MCF 10A (cell line): ENCODE results near the gene UVSSA. TPM values are rescaled to one million over a fixed set of nuclear protein-coding genes. Genes with fewer than 3 reads are reported as not detected.

Experiments
- BruUV-seq: library from RNA; stranded (reverse); fragments of 400-500 nt; replicated peaks from 2 replicates; lab custom pipeline; 2021; lab: Mats Ljungman, UMichigan
- CTCF ChIA-PET: fragments of 300-600 bp; sonication (Branson Sonifier 250); formaldehyde crosslinking; extraction: SDS; loops from one replicate; lab custom pipeline; 2021; ENCODE audit warnings: antibody characterized with exemption, inconsistent platforms; lab: Yijun Ruan, JAX
- POLR2A ChIA-PET: fragments of 300-600, 350-650 bp; sonication (Branson Sonifier 250); formaldehyde crosslinking; extraction: SDS; loops from one replicate; lab custom pipeline; 2020; ENCODE audit warnings: antibody characterized with exemption, inconsistent platforms; lab: Yijun Ruan, JAX
- DNase-seq: peaks from one replicate; pipeline ENCODE4 v3.0.0-alpha.2; 2018; ENCODE audit not compliant: unreplicated experiment
- H3K27ac Mint-ChIP-seq: one replicate; pipeline ENCODE4 v1.8.0; 2022; ENCODE audit warnings: mild to moderate bottlenecking, low read depth, mixed read lengths; ENCODE audit not compliant: unreplicated experiment
- H3K27me3 Mint-ChIP-seq: one replicate; pipeline ENCODE4 v1.8.0; 2022; ENCODE audit warnings: mixed read lengths; ENCODE audit not compliant: insufficient read depth, unreplicated experiment
- H3K36me3 Mint-ChIP-seq: one replicate; pipeline ENCODE4 v1.8.0; 2022; ENCODE audit warnings: mild to moderate bottlenecking, moderate library complexity, mixed read lengths; ENCODE audit not compliant: insufficient read depth, unreplicated experiment
- H3K4me1 Mint-ChIP-seq: one replicate; pipeline ENCODE4 v1.8.0; 2022; ENCODE audit warnings: mixed read lengths; ENCODE audit not compliant: insufficient read depth, unreplicated experiment
- H3K4me3 Mint-ChIP-seq: one replicate; pipeline ENCODE4 v1.8.0; 2022; ENCODE audit warnings: mild to moderate bottlenecking, moderate library complexity, mixed read lengths; ENCODE audit not compliant: unreplicated experiment
- H3K9me3 Mint-ChIP-seq: one replicate; pipeline ENCODE4 v1.8.0; 2022; ENCODE audit warnings: mixed read lengths; ENCODE audit not compliant: unreplicated experiment
- CTCF ChIP-seq: fragments of 200-600 bp; IDR thresholded peaks from one replicate; pipeline ENCODE4 v1.8.0; 2022; ENCODE audit warnings: antibody characterized with exemption, mild to moderate bottlenecking; ENCODE audit not compliant: unreplicated experiment
- intact Hi-C: fragments of 100-400 bp; cut with micrococcal nuclease; formaldehyde crosslinking; loops from 2 replicates; pipeline ENCODE4 v1.14.1; 2022
- total RNA-seq: library from RNA; stranded (reverse); gene quantifications from 2 replicates; pipeline ENCODE4 v1.2.3, GENCODE V29; 2022

The UVSSA gene
- total RNA-seq, 1 experiment from 2014 or later: 43.6 TPM

GRCh38 chr4:1395941-1396805 lies 49.2 kb downstream of the UVSSA start:
- DNase-seq: no peak
- intact Hi-C loops: no loop called here
- ChIA-PET CTCF (interaction anchor here (0.6 kb wide), 1 partner anchor 597 kb away, joined by 3 read pairs; no protein-coding TSS in a partner anchor), POLR2A (no interaction called here)
- TF ChIP-seq CTCF: no peak
- Mint-ChIP-seq H3K27ac (no peak overlapping the region), H3K36me3 (peaks cover 6% of the 10 kb centered on the region), H3K4me1 (no peaks in the 10 kb centered on the region), H3K4me3 (no peak overlapping the region), H3K27me3 (no peaks in the 10 kb centered on the region), H3K9me3 (no peaks in the 10 kb centered on the region)
- BruUV-seq: no TSS peak

- H3K9me3 Mint-ChIP-seq: no peaks in the 10 kb centered on the region
- intact Hi-C loops: no loop called here
- no peak overlapping the region for H3K4me3 Mint-ChIP-seq
- H3K27ac Mint-ChIP-seq: no peak overlapping the region
- H3K4me1 Mint-ChIP-seq: no peaks in the 10 kb centered on the region
- CTCF ChIA-PET: interaction anchor here (0.6 kb wide), 1 partner anchor 598 kb away, joined by 3 read pairs; no protein-coding TSS in a partner anchor
- POLR2A ChIA-PET: no interaction called here
- TF ChIP-seq CTCF: no peak
- no peak for DNase-seq
- H3K27me3 Mint-ChIP-seq: no peaks in the 10 kb centered on the region
- H3K36me3 Mint-ChIP-seq: peaks cover 6% of the 10 kb centered on the region
- BruUV-seq: no TSS peak
These were observed 49.9 kb downstream of the UVSSA start for GRCh38 chr4:1396806-1397455.

GRCh38 chr4:1398681-1399507 lies 51.9 kb downstream of the UVSSA start:
- no peak overlapping the region for H3K27ac Mint-ChIP-seq
- CTCF ChIA-PET: no interaction called here

More at GRCh38 chr4:1398681-1399507, 51.9 kb downstream of the UVSSA start:
- Mint-ChIP-seq H3K4me3 (no peak overlapping the region), H3K27me3 (no peaks in the 10 kb centered on the region), H3K9me3 (no peaks in the 10 kb centered on the region), H3K36me3 (peaks cover 6% of the 10 kb centered on the region), H3K4me1 (no peaks in the 10 kb centered on the region)
- intact Hi-C loops: no loop called here
- POLR2A ChIA-PET: no interaction called here
- no peak for TF ChIP-seq CTCF
- DNase-seq: no peak
- no TSS peak for BruUV-seq
